GM12878 (cell line): ENCODE results near the gene APOC1. TPM values are rescaled to one million over a fixed set of nuclear protein-coding genes. Genes with fewer than 3 reads are reported as not detected.

Source experiments
- ATAC-seq: fragments of 200-7000 bp; cut with Tn5 transposase; 3 replicates; pipeline ENCODE4 v1.9.1; 2020; ENCODE audit warnings: mild to moderate bottlenecking, moderate library complexity
- BruUV-seq: library from RNA; stranded (reverse); fragments of 400-500 nt; replicated peaks from 2 replicates; lab custom pipeline; 2021; lab: Mats Ljungman, UMichigan
- CTCF ChIA-PET: fragments of 300-600 bp; sonication (Branson Sonifier 250); formaldehyde crosslinking; extraction: SDS; loops from one replicate; lab custom pipeline; 2021; ENCODE audit warnings: inconsistent platforms; lab: Yijun Ruan, JAX
- POLR2A ChIA-PET: fragments of 350-600 bp; formaldehyde crosslinking; extraction: SDS; loops from one replicate; lab custom pipeline; 2021; ENCODE audit warnings: inconsistent platforms; lab: Charles Lee
- RAD21 ChIA-PET: fragments of 300-600 bp; sonication (Branson Sonifier 250); formaldehyde crosslinking; loops from one replicate; lab custom pipeline; 2023; ENCODE audit warnings: antibody characterized with exemption; ENCODE audit not compliant: unreplicated experiment; lab: Charles Lee
- SMC1A ChIA-PET: fragments of 300-600 bp; sonication (Branson Sonifier 250); formaldehyde crosslinking; loops from one replicate; lab custom pipeline; 2023; ENCODE audit not compliant: unreplicated experiment, uncharacterized antibody; lab: Charles Lee
- DNase-seq: peaks from one replicate; pipeline ENCODE4 v3.0.0-alpha.2; 2011; ENCODE audit warnings: low read depth, low spot score
- FAIRE-seq: peaks from 3 replicates; lab custom pipeline; 2011; peaks lifted over from hg19 to GRCh38; lab: Jason Lieb, UNC
- H2AFZ ChIP-seq: 2 replicates; pipeline ENCODE4 v1.6.0; 2011; ENCODE audit warnings: low read depth, low read length, control low read depth; ENCODE audit not compliant: control insufficient read depth
- H3K27ac ChIP-seq: 2 replicates; pipeline ENCODE4 v1.5.1; 2011; ENCODE audit warnings: control low read depth; ENCODE audit not compliant: control insufficient read depth, insufficient read depth
- H3K27me3 ChIP-seq, 2 experiments: replicated peaks in 1 of 2; 2 replicates each; pipeline versions ENCODE4 v1.6.0 to v1.6.1; 2011; ENCODE audit warnings: low read length in 1 of 2; ENCODE audit not compliant: control insufficient read depth in 2 of 2, insufficient read depth in 2 of 2
- H3K36me3 ChIP-seq, 2 experiments: 2 replicates each; pipeline ENCODE4 v1.5.1; 2011; ENCODE audit warnings: low read length in 1 of 2; ENCODE audit not compliant: control insufficient read depth in 2 of 2, insufficient read depth in 2 of 2
- H3K4me1 ChIP-seq: 2 replicates; pipeline ENCODE4 v1.6.1; 2011; ENCODE audit warnings: mild to moderate bottlenecking, low read length, moderate library complexity, mixed read lengths; ENCODE audit not compliant: control insufficient read depth, insufficient read depth
- H3K4me2 ChIP-seq: 2 replicates; pipeline ENCODE4 v1.6.0; 2011; ENCODE audit warnings: control low read depth; ENCODE audit not compliant: control insufficient read depth, insufficient read depth
- H3K4me3 ChIP-seq: fragments of 200-600 bp; sonication (generic); 2 replicates; pipeline ENCODE4 v1.5.1; 2016
- H3K79me2 ChIP-seq: 2 replicates; pipeline ENCODE4 v1.6.0; 2011; ENCODE audit warnings: low read length; ENCODE audit not compliant: control insufficient read depth, insufficient read depth
- H3K9ac ChIP-seq: 2 replicates; pipeline ENCODE4 v1.8.0; 2011; ENCODE audit warnings: low read length, control low read depth, mixed read lengths; ENCODE audit not compliant: control insufficient read depth, insufficient read depth
- H3K9me3 ChIP-seq: replicated peaks from 3 replicates; pipeline ENCODE4 v1.5.1; 2011; ENCODE audit warnings: mild to moderate bottlenecking, low read length; ENCODE audit not compliant: control insufficient read depth, insufficient read depth
- H4K20me1 ChIP-seq: 2 replicates; pipeline ENCODE4 v1.6.0; 2011; ENCODE audit not compliant: control insufficient read depth, insufficient read depth
- BACH1 ChIP-seq: fragments of 450-650 bp; IDR thresholded peaks from 2 replicates; pipeline ENCODE4 v1.6.1; 2017; ENCODE audit warnings: mild to moderate bottlenecking, borderline replicate concordance
- CBFB ChIP-seq: IDR thresholded peaks from 2 replicates; pipeline ENCODE4 v1.6.1; 2016; ENCODE audit warnings: antibody characterized with exemption, low read depth
- CREM ChIP-seq: IDR thresholded peaks from 2 replicates; pipeline ENCODE4 v1.6.1; 2014; ENCODE audit warnings: antibody characterized with exemption, low read depth
- JUNB ChIP-seq: IDR thresholded peaks from 2 replicates; pipeline ENCODE4 v1.6.1; 2016; ENCODE audit warnings: antibody characterized with exemption, mild to moderate bottlenecking
- KLF5 ChIP-seq: fragments of 450-650 bp; IDR thresholded peaks from 2 replicates; pipeline ENCODE4 v1.6.1; 2014; ENCODE audit warnings: mild to moderate bottlenecking; ENCODE audit not compliant: partially characterized antibody
- MXI1 ChIP-seq: fragments of 150-350 bp; IDR thresholded peaks from 2 replicates; pipeline ENCODE4 v1.6.1; 2011; ENCODE audit warnings: low read depth, mild to moderate bottlenecking, inconsistent platforms, low read length, improper control_type of control experiment
- RFX5 ChIP-seq: IDR thresholded peaks from 2 replicates; pipeline ENCODE4 v1.6.1; 2011; ENCODE audit warnings: low read depth, low read length, improper control_type of control experiment
- SMC3 ChIP-seq: IDR thresholded peaks from 2 replicates; pipeline ENCODE4 v1.6.1; 2011; ENCODE audit warnings: low read length, improper control_type of control experiment, borderline replicate concordance
- SUPT20H ChIP-seq: IDR thresholded peaks from 2 replicates; pipeline ENCODE4 v1.6.1; 2011; ENCODE audit warnings: low read depth, mild to moderate bottlenecking, low read length, moderate library complexity, borderline replicate concordance; ENCODE audit not compliant: control insufficient read depth
- TAF1 ChIP-seq: IDR thresholded peaks from 2 replicates; pipeline ENCODE4 v1.6.1; 2011; ENCODE audit warnings: mild to moderate bottlenecking, low read depth, low read length, borderline replicate concordance
- TCF7 ChIP-seq: IDR thresholded peaks from 2 replicates; pipeline ENCODE4 v1.6.1; 2014; ENCODE audit warnings: antibody characterized with exemption, borderline replicate concordance
- ZBED1 ChIP-seq: IDR thresholded peaks from 2 replicates; pipeline ENCODE4 v1.6.1; 2016; ENCODE audit warnings: borderline replicate concordance
- WGBS: methylation state at CpG from one replicate; pipeline ENCODE4 v1.1.6; 2016; ENCODE audit warnings: low lambda C conversion rate; ENCODE audit not compliant: insufficient replicate concordance, insufficient coverage; ENCODE audit errors: missing lambda C conversion rate; 5-methylcytosine and 5-hydroxymethylcytosine counted together
- in situ Hi-C: fragments of 300-500 bp; cut with MboI; formaldehyde crosslinking; loops from 9 replicates; pipeline ENCODE4 v1.14.3; 2018; ENCODE audit warnings: mixed read lengths
- intact Hi-C: fragments of 100-400 bp; cut with micrococcal nuclease; formaldehyde crosslinking; loops from one replicate; pipeline ENCODE4 v1.14.2; 2022; ENCODE audit not compliant: unreplicated experiment
- polyA plus RNA-seq, 11 experiments: library from polyadenylated mRNA; depleted of rRNA in 4 of 11; unstranded in 6 of 11; stranded (reverse) in 5 of 11; fragments of >200 nt; fragmentation: Nextera tagmentation in 4 of 11; fragmentation: Illumina TruSeq in 1 of 11; extraction: Ambion mirVana in 4 of 11; extraction: Trizol in 1 of 11; gene quantifications; 1 replicate in 1 of 11; 2 replicates in 10 of 11; pipeline versions ENCODE4 v1.2.1 to v1.2.3, GENCODE V29; 2011 to 2016; ENCODE audit warnings: inconsistent platforms in 2 of 11, missing spikeins in 2 of 11, low read depth in 1 of 11
- total RNA-seq, 4 experiments: library from RNA; depleted of rRNA in 3 of 4; stranded (reverse); fragments of >200 nt in 3 of 4; fragmentation: Illumina TruSeq in 1 of 4; extraction: Trizol in 1 of 4; gene quantifications; 2 replicates each; pipeline versions ENCODE4 v1.2.1 to v1.2.3, GENCODE V29; 2013 to 2021
- TF ChIP-seq, protein P1 (sequence below): IDR thresholded peaks from 2 replicates; pipeline ENCODE4 v1.6.1; 2012; ENCODE audit warnings: low read depth, low read length, improper control_type of control experiment
- TF ChIP-seq, protein P2 (sequence below): IDR thresholded peaks from 2 replicates; pipeline ENCODE4 v1.6.1; 2012; ENCODE audit warnings: low read length, inconsistent platforms
- TF ChIP-seq, protein P3 (sequence below): IDR thresholded peaks from 2 replicates; pipeline ENCODE4 v1.6.1; 2011; ENCODE audit warnings: low read depth, low read length, improper control_type of control experiment, borderline replicate concordance
- TF ChIP-seq, protein P4 (sequence below), 3 experiments: IDR thresholded peaks in 2 of 3; conservative IDR thresholded peaks in 1 of 3; 2 replicates each; pipeline ENCODE4 v1.5.1; 2011; ENCODE audit warnings: low read depth in 3 of 3, low read length in 3 of 3, mild to moderate bottlenecking in 3 of 3, control low read depth in 2 of 3, moderate library complexity in 2 of 3, inconsistent platforms in 1 of 3, mixed read lengths in 1 of 3; ENCODE audit not compliant: control insufficient read depth in 2 of 3, insufficient read depth in 1 of 3; ENCODE audit errors: extremely low read depth in 1 of 3

Gene APOC1
- total and polyA plus RNA-seq, 10 of the 15 experiments (the other 5 are each of a cell fraction or from before 2014, with no cell fraction given) = 0.73 to 4.0 (median 2.6) TPM

DNA sequence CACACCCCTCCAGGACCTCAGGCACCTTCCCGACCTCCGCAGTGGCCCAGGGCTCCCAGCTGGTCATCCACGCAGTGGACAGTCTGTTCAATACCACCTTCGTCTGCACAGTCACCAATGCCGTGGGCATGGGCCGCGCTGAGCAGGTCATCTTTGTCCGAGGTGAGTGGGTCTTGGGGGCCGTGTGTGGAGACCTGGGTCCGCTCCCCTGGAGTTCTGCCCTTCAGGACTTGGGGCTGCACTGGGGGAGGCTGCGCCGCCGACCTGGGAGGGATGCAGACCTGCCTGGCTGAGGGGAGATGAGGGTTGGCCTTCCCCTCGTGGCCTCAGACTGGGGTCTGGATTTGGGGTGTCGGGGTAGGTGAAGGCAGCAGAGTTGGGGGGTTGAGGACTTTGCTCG, 40.1 kb upstream of the APOC1 start:
- POLR2A ChIA-PET = no interaction called here
- Histone ChIP-seq H3K4me3 (no peak overlapping the region), H4K20me1 (no peaks in the 10 kb centered on the region), H2AFZ (no peak overlapping the region), H3K9me3 (no peaks in the 10 kb centered on the region), H3K4me2 (no peak overlapping the region), H3K36me3 (no peaks in the 10 kb centered on the region), H3K79me2 (no peaks in the 10 kb centered on the region), H3K27me3 (no peaks in the 10 kb centered on the region; a peak in 2 of 4 replicates), H3K27ac (no peak overlapping the region), H3K4me1 (no peaks in the 10 kb centered on the region), H3K9ac (no peak overlapping the region)
- TF ChIP-seq, protein P1, sequence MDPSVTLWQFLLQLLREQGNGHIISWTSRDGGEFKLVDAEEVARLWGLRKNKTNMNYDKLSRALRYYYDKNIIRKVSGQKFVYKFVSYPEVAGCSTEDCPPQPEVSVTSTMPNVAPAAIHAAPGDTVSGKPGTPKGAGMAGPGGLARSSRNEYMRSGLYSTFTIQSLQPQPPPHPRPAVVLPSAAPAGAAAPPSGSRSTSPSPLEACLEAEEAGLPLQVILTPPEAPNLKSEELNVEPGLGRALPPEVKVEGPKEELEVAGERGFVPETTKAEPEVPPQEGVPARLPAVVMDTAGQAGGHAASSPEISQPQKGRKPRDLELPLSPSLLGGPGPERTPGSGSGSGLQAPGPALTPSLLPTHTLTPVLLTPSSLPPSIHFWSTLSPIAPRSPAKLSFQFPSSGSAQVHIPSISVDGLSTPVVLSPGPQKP = no peak
- TF ChIP-seq, protein P2, sequence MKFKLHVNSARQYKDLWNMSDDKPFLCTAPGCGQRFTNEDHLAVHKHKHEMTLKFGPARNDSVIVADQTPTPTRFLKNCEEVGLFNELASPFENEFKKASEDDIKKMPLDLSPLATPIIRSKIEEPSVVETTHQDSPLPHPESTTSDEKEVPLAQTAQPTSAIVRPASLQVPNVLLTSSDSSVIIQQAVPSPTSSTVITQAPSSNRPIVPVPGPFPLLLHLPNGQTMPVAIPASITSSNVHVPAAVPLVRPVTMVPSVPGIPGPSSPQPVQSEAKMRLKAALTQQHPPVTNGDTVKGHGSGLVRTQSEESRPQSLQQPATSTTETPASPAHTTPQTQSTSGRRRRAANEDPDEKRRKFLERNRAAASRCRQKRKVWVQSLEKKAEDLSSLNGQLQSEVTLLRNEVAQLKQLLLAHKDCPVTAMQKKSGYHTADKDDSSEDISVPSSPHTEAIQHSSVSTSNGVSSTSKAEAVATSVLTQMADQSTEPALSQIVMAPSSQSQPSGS = no peak
- TF ChIP-seq BACH1 (no peak), ZBED1 (no peak), JUNB (no peak), TAF1 (no peak), SMC3 (no peak), CREM (no peak), CBFB (no peak), TCF7 (no peak), RFX5 (no peak), KLF5 (no peak), SUPT20H (no peak), MXI1 (no peak)
- TF ChIP-seq, protein P3, sequence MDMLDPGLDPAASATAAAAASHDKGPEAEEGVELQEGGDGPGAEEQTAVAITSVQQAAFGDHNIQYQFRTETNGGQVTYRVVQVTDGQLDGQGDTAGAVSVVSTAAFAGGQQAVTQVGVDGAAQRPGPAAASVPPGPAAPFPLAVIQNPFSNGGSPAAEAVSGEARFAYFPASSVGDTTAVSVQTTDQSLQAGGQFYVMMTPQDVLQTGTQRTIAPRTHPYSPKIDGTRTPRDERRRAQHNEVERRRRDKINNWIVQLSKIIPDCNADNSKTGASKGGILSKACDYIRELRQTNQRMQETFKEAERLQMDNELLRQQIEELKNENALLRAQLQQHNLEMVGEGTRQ = no peak
- TF ChIP-seq, protein P4, sequence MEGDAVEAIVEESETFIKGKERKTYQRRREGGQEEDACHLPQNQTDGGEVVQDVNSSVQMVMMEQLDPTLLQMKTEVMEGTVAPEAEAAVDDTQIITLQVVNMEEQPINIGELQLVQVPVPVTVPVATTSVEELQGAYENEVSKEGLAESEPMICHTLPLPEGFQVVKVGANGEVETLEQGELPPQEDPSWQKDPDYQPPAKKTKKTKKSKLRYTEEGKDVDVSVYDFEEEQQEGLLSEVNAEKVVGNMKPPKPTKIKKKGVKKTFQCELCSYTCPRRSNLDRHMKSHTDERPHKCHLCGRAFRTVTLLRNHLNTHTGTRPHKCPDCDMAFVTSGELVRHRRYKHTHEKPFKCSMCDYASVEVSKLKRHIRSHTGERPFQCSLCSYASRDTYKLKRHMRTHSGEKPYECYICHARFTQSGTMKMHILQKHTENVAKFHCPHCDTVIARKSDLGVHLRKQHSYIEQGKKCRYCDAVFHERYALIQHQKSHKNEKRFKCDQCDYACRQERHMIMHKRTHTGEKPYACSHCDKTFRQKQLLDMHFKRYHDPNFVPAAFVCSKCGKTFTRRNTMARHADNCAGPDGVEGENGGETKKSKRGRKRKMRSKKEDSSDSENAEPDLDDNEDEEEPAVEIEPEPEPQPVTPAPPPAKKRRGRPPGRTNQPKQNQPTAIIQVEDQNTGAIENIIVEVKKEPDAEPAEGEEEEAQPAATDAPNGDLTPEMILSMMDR (IDR thresholded peaks at IDR 0.05 in 2 of 3, conservative IDR thresholded peaks at IDR 0.05 in 1 of 3; ENCODE audit: control insufficient read depth in 2 of 3, extremely low read depth in 1 of 3, insufficient read depth in 1 of 3, low read depth in 3 of 3, low read length in 3 of 3) = no peak
- SMC1A ChIA-PET = no interaction called here
- intact Hi-C loops = no loop called here
- RAD21 ChIA-PET = no interaction called here
- CTCF ChIA-PET = no interaction called here
- in situ Hi-C loops = no loop called here
- FAIRE-seq (no peak), DNase-seq (no peak), ATAC-seq (no peak)
- no TSS peak for BruUV-seq
- 38% methylated on average over 16 of the region's 16 CpGs for WGBS
